ENCODE data around the gene TMEM33.
A peak's percentile ranks its signal among the peaks of the same experiment; 100 is the strongest.
"Not testable (repeated sequence)": the region's sequence is repeated elsewhere in the genome, so short reads cannot be mapped to it uniquely, and the experiment has no call there.

Gene TMEM33

GRCh38 chr4:41913509-41913908, 21.7 kb upstream of the TMEM33 start:
- no peak overlapping the region for H3K4me2 ChIP-seq (ENCODE audit: low read length)
- no peak overlapping the region for H3K4me3 ChIP-seq (ENCODE audit: low read length)
- H3K9ac ChIP-seq (ENCODE audit: low read depth, low read length) = no peak overlapping the region
- H3K9me3 ChIP-seq (replicated peaks; ENCODE audit: low read length) = no peaks in the 10 kb centered on the region
- no peaks in the 10 kb centered on the region for H3K36me3 ChIP-seq (ENCODE audit: insufficient read depth, low read length)
- H3K27me3 ChIP-seq (ENCODE audit: control insufficient read depth, insufficient read depth, low read length) = no peaks in the 10 kb centered on the region
- peaks cover 7% of the 10 kb centered on the region for H3K4me1 ChIP-seq (ENCODE audit: control insufficient read depth, insufficient read depth, low read length)

- no peak overlapping the region for H3K4me3 ChIP-seq (ENCODE audit: low read length)
- H3K36me3 ChIP-seq (ENCODE audit: insufficient read depth, low read length) = no peaks in the 10 kb centered on the region
- no peaks in the 10 kb centered on the region for H3K9me3 ChIP-seq (replicated peaks; ENCODE audit: low read length)
- H3K4me1 ChIP-seq (ENCODE audit: control insufficient read depth, insufficient read depth, low read length) = peaks cover 6% of the 10 kb centered on the region
- H3K4me2 ChIP-seq (ENCODE audit: low read length) = no peak overlapping the region
- no peak overlapping the region for H3K9ac ChIP-seq (ENCODE audit: low read depth, low read length)
- peaks cover 5% of the 10 kb centered on the region for H3K27me3 ChIP-seq (ENCODE audit: control insufficient read depth, insufficient read depth, low read length)
These were observed 17.0 kb upstream of the TMEM33 start for GRCh38 chr4:41918278-41918677.

GRCh38 chr4:41920416-41920815, 14.8 kb upstream of the TMEM33 start:
- not testable (repeated sequence) for H3K4me3 ChIP-seq (ENCODE audit: low read length); H3K36me3 ChIP-seq (ENCODE audit: insufficient read depth, low read length); H3K27me3 ChIP-seq (ENCODE audit: control insufficient read depth, insufficient read depth, low read length); H3K9ac ChIP-seq (ENCODE audit: low read depth, low read length); H3K9me3 ChIP-seq (replicated peaks; ENCODE audit: low read length); H3K4me2 ChIP-seq (ENCODE audit: low read length); H3K4me1 ChIP-seq (ENCODE audit: control insufficient read depth, insufficient read depth, low read length)

GRCh38 chr4:41921476-41921875, 13.8 kb upstream of the TMEM33 start:
- H3K9ac ChIP-seq (ENCODE audit: low read depth, low read length) = no peak overlapping the region
- H3K36me3 ChIP-seq (ENCODE audit: insufficient read depth, low read length) = no peaks in the 10 kb centered on the region
- no peaks in the 10 kb centered on the region for H3K9me3 ChIP-seq (replicated peaks; ENCODE audit: low read length)
- H3K27me3 ChIP-seq (ENCODE audit: control insufficient read depth, insufficient read depth, low read length) = peaks cover 5% of the 10 kb centered on the region
- H3K4me1 ChIP-seq (ENCODE audit: control insufficient read depth, insufficient read depth, low read length) = no peaks in the 10 kb centered on the region
- H3K4me3 ChIP-seq (ENCODE audit: low read length) = no peak overlapping the region
- no peak overlapping the region for H3K4me2 ChIP-seq (ENCODE audit: low read length)

- Histone ChIP-seq H3K27me3 (ENCODE audit: control insufficient read depth, insufficient read depth, low read length) (peaks cover 48% of the 10 kb centered on the region), H3K4me3 (ENCODE audit: low read length) (no peak overlapping the region), H3K9me3 (replicated peaks; ENCODE audit: low read length) (no peaks in the 10 kb centered on the region)
These were observed 7.3 kb upstream of the TMEM33 start for GRCh38 chr4:41927796-41928499.

GRCh38 chr4:41930139-41930831, 4.9 kb upstream of the TMEM33 start:
- Histone ChIP-seq H3K4me1 (ENCODE audit: control insufficient read depth, insufficient read depth, low read length) (no peaks in the 10 kb centered on the region), H3K4me2 (ENCODE audit: low read length) (no peak overlapping the region), H3K4me3 (ENCODE audit: low read length) (no peak overlapping the region), H3K36me3 (ENCODE audit: insufficient read depth, low read length) (no peaks in the 10 kb centered on the region), H3K9me3 (replicated peaks; ENCODE audit: low read length) (no peaks in the 10 kb centered on the region), H3K27me3 (ENCODE audit: control insufficient read depth, insufficient read depth, low read length) (peaks cover 52% of the 10 kb centered on the region), H3K9ac (ENCODE audit: low read depth, low read length) (no peak overlapping the region)

More at GRCh38 chr4:41927796-41928499, 7.3 kb upstream of the TMEM33 start:
- Histone ChIP-seq H3K36me3 (ENCODE audit: insufficient read depth, low read length) (no peaks in the 10 kb centered on the region), H3K9ac (ENCODE audit: low read depth, low read length) (no peak overlapping the region), H3K4me1 (ENCODE audit: control insufficient read depth, insufficient read depth, low read length) (no peaks in the 10 kb centered on the region), H3K4me2 (ENCODE audit: low read length) (no peak overlapping the region)

GRCh38 chr4:41932988-41933387, 2.2 kb upstream of the TMEM33 start:
- H3K4me3 ChIP-seq (ENCODE audit: low read length) = no peak overlapping the region
- no peak overlapping the region for H3K4me2 ChIP-seq (ENCODE audit: low read length)
- no peak overlapping the region for H3K9ac ChIP-seq (ENCODE audit: low read depth, low read length)
- no peaks in the 10 kb centered on the region for H3K36me3 ChIP-seq (ENCODE audit: insufficient read depth, low read length)
- peaks cover 39% of the 10 kb centered on the region for H3K27me3 ChIP-seq (ENCODE audit: control insufficient read depth, insufficient read depth, low read length)
- peaks cover 8% of the 10 kb centered on the region for H3K4me1 ChIP-seq (ENCODE audit: control insufficient read depth, insufficient read depth, low read length)
- H3K9me3 ChIP-seq (replicated peaks; ENCODE audit: low read length) = no peaks in the 10 kb centered on the region

- Histone ChIP-seq H3K4me2 (ENCODE audit: low read length) (no peak overlapping the region), H3K4me3 (ENCODE audit: low read length) (no peak overlapping the region), H3K9ac (ENCODE audit: low read depth, low read length) (no peak overlapping the region), H3K27me3 (ENCODE audit: control insufficient read depth, insufficient read depth, low read length) (peaks cover 30% of the 10 kb centered on the region), H3K9me3 (replicated peaks; ENCODE audit: low read length) (no peaks in the 10 kb centered on the region), H3K4me1 (ENCODE audit: control insufficient read depth, insufficient read depth, low read length) (peaks cover 8% of the 10 kb centered on the region), H3K36me3 (ENCODE audit: insufficient read depth, low read length) (peaks cover 2% of the 10 kb centered on the region)
These were observed 1.2 kb upstream of the TMEM33 start for GRCh38 chr4:41933997-41934503.

GRCh38 chr4:41934514-41934900, 722 bp upstream of the TMEM33 start:
- H3K9me3 ChIP-seq (replicated peaks; ENCODE audit: low read length) = no peaks in the 10 kb centered on the region
- H3K4me3 ChIP-seq (ENCODE audit: low read length) = peak overlapping the region; percentile 99
- peak overlapping the region; percentile 84 for H3K4me2 ChIP-seq (ENCODE audit: low read length)
- no peak overlapping the region for H3K9ac ChIP-seq (ENCODE audit: low read depth, low read length)
- peaks cover 5% of the 10 kb centered on the region for H3K36me3 ChIP-seq (ENCODE audit: insufficient read depth, low read length)
- peaks cover 8% of the 10 kb centered on the region for H3K4me1 ChIP-seq (ENCODE audit: control insufficient read depth, insufficient read depth, low read length)
- peaks cover 25% of the 10 kb centered on the region for H3K27me3 ChIP-seq (ENCODE audit: control insufficient read depth, insufficient read depth, low read length)

GRCh38 chr4:41935652-41936021, 408 bp downstream of the TMEM33 start:
- peak overlapping the region; percentile 99 for H3K4me3 ChIP-seq (ENCODE audit: low read length)
- peaks cover 8% of the 10 kb centered on the region for H3K4me1 ChIP-seq (ENCODE audit: control insufficient read depth, insufficient read depth, low read length)

GRCh38 chr4:41939016-41939626, 3.9 kb downstream of the TMEM33 start:
- Histone ChIP-seq H3K36me3 (ENCODE audit: insufficient read depth, low read length) (peaks cover 22% of the 10 kb centered on the region), H3K9me3 (replicated peaks; ENCODE audit: low read length) (no peaks in the 10 kb centered on the region), H3K27me3 (ENCODE audit: control insufficient read depth, insufficient read depth, low read length) (no peaks in the 10 kb centered on the region)

More at GRCh38 chr4:41935652-41936021, 408 bp downstream of the TMEM33 start:
- no peaks in the 10 kb centered on the region for H3K9me3 ChIP-seq (replicated peaks; ENCODE audit: low read length)
- peak overlapping the region; percentile 84 for H3K4me2 ChIP-seq (ENCODE audit: low read length)
- H3K27me3 ChIP-seq (ENCODE audit: control insufficient read depth, insufficient read depth, low read length) = peaks cover 14% of the 10 kb centered on the region
- H3K36me3 ChIP-seq (ENCODE audit: insufficient read depth, low read length) = peaks cover 5% of the 10 kb centered on the region
- H3K9ac ChIP-seq (ENCODE audit: low read depth, low read length) = peak overlapping the region; percentile 96

More at GRCh38 chr4:41939016-41939626, 3.9 kb downstream of the TMEM33 start:
- no peak overlapping the region for H3K4me3 ChIP-seq (ENCODE audit: low read length)
- H3K9ac ChIP-seq (ENCODE audit: low read depth, low read length) = no peak overlapping the region
- peaks cover 8% of the 10 kb centered on the region for H3K4me1 ChIP-seq (ENCODE audit: control insufficient read depth, insufficient read depth, low read length)
- no peak overlapping the region for H3K4me2 ChIP-seq (ENCODE audit: low read length)

Data from skeletal muscle satellite cell (primary cell).